Fibroblast of pulmonary artery (primary cell): ENCODE results near the gene HIC1.

Experiments used
- DNase-seq: peaks from one replicate; pipeline ENCODE4 v3.0.0-alpha.2; 2010; ENCODE audit warnings: low read depth
- H3K4me3 ChIP-seq: replicated peaks from 2 replicates; pipeline ENCODE4 v1.5.1; 2011; ENCODE audit warnings: low read depth, mild to moderate bottlenecking, control low read depth, low read length, moderate library complexity
- CTCF ChIP-seq: IDR thresholded peaks from 2 replicates; pipeline ENCODE4 v1.5.1; 2011; ENCODE audit warnings: mild to moderate bottlenecking, control low read depth, low read length, inconsistent platforms; ENCODE audit errors: missing control alignments

The HIC1 gene

GRCh38 chr17:2013994-2014317 lies 40.9 kb upstream of the HIC1 start:
- TF ChIP-seq CTCF = no peak
- no peak for DNase-seq
- no peak overlapping the region for H3K4me3 ChIP-seq

- no peak for DNase-seq
- no peak for TF ChIP-seq CTCF
- no peak overlapping the region for H3K4me3 ChIP-seq
Measured at GRCh38 chr17:2015314-2015713, 39.6 kb upstream of the HIC1 start.

- DNase-seq = no peak
- no peak overlapping the region for H3K4me3 ChIP-seq
- TF ChIP-seq CTCF = no peak
Measured at GRCh38 chr17:2016494-2016893, 38.4 kb upstream of the HIC1 start.

- no peak for DNase-seq
- no peak overlapping the region for H3K4me3 ChIP-seq
- TF ChIP-seq CTCF = no peak
Measured at GRCh38 chr17:2017274-2017941, 37.5 kb upstream of the HIC1 start.

- no peak for TF ChIP-seq CTCF
- DNase-seq = no peak
- no peak overlapping the region for H3K4me3 ChIP-seq
Measured at GRCh38 chr17:2018716-2019510, 36.0 kb upstream of the HIC1 start.

- no peak for TF ChIP-seq CTCF
- no peak for DNase-seq
- H3K4me3 ChIP-seq = no peak overlapping the region
Measured at GRCh38 chr17:2019723-2020122, 35.2 kb upstream of the HIC1 start.

- no peak for DNase-seq
- H3K4me3 ChIP-seq = no peak overlapping the region
- no peak for TF ChIP-seq CTCF
Measured at GRCh38 chr17:2020721-2021120, 34.2 kb upstream of the HIC1 start.
